IPS DF 6.9 (cell line): ENCODE data around the gene PRAMEF2.
"Not testable (repeated sequence)": the region's sequence is repeated elsewhere in the genome, so short reads cannot be mapped to it uniquely, and the experiment has no call there.

Experiments
- DNase-seq: peaks from one replicate; pipeline ENCODE4 v3.0.0-alpha.2; 2013; ENCODE audit warnings: low read depth, low spot score
- H3K27ac ChIP-seq: one replicate; pipeline ENCODE4 v1.5.1; 2013; ENCODE audit warnings: low read length, control low read depth
- H3K27me3 ChIP-seq: 2 replicates; pipeline ENCODE4 v1.6.1; 2013; ENCODE audit warnings: mild to moderate bottlenecking, low read length; ENCODE audit not compliant: control insufficient read depth, insufficient read depth
- H3K36me3 ChIP-seq: 2 replicates; pipeline ENCODE4 v1.6.1; 2013; ENCODE audit warnings: low read length; ENCODE audit not compliant: control insufficient read depth, insufficient read depth
- H3K4me1 ChIP-seq: 2 replicates; pipeline ENCODE4 v1.6.1; 2013; ENCODE audit warnings: low read length; ENCODE audit not compliant: control insufficient read depth, insufficient read depth
- H3K4me3 ChIP-seq: 2 replicates; pipeline ENCODE4 v1.5.1; 2013; ENCODE audit warnings: mild to moderate bottlenecking, low read length
- H3K9me3 ChIP-seq: 2 replicates; pipeline ENCODE4 v1.6.1; 2013; ENCODE audit warnings: low read length, inconsistent platforms; ENCODE audit not compliant: control insufficient read depth, insufficient read depth
- WGBS: extraction: QIAGEN DNeasy Blood & Tissue Kit; methylation state at CpG from one replicate; pipeline ENCODE4 v1.1.7; 2013; ENCODE audit warnings: mixed read lengths, missing lambda C conversion rate; ENCODE audit not compliant: insufficient read length, insufficient coverage; 5-methylcytosine and 5-hydroxymethylcytosine counted together

PRAMEF2 gene

GRCh38 chr1:12878453-12878852 lies 21.6 kb downstream of the PRAMEF2 start:
- not testable (repeated sequence) for H3K4me3 ChIP-seq, H3K4me1 ChIP-seq, DNase-seq, H3K9me3 ChIP-seq, H3K27me3 ChIP-seq, H3K36me3 ChIP-seq, H3K27ac ChIP-seq
- WGBS = no CpG with 5 or more reads among the region's 4 CpGs

- not testable (repeated sequence) for H3K4me1 ChIP-seq, H3K4me3 ChIP-seq, H3K36me3 ChIP-seq, DNase-seq, H3K27ac ChIP-seq, H3K9me3 ChIP-seq, H3K27me3 ChIP-seq
- no CpG with 5 or more reads among the region's 3 CpGs for WGBS
Measured at GRCh38 chr1:12886101-12886500, 29.2 kb downstream of the PRAMEF2 start, which contains the start of gene PRAMEF4. TSS of gene PRAMEF4 (minus strand) at chr1:12886201. CDS start at chr1:12883394, 2,807 bp downstream.

GRCh38 chr1:12898170-12898569 lies 41.3 kb downstream of the PRAMEF2 start, which contains the start of gene PRAMEF10:
TSS of gene PRAMEF10 (minus strand) at chr1:12898270. CDS start at chr1:12895847, 2,423 bp downstream.
- not testable (repeated sequence) for H3K27me3 ChIP-seq, H3K4me1 ChIP-seq, H3K27ac ChIP-seq, H3K36me3 ChIP-seq, H3K4me3 ChIP-seq, DNase-seq, H3K9me3 ChIP-seq
- WGBS = no CpG with 5 or more reads among the region's 1 CpG

GRCh38 chr1:12899186-12899585 lies 42.3 kb downstream of the PRAMEF2 start:
- not testable (repeated sequence) for H3K4me3 ChIP-seq, H3K4me1 ChIP-seq, H3K9me3 ChIP-seq, H3K27me3 ChIP-seq, H3K27ac ChIP-seq, H3K36me3 ChIP-seq, DNase-seq

- H3K4me1 ChIP-seq, H3K27me3 ChIP-seq, H3K36me3 ChIP-seq, H3K9me3 ChIP-seq, H3K4me3 ChIP-seq, DNase-seq, H3K27ac ChIP-seq: not testable (repeated sequence)
- no CpG with 5 or more reads among the region's 5 CpGs for WGBS
Measured at GRCh38 chr1:12903793-12904572, 47.1 kb downstream of the PRAMEF2 start.
